NCI-H82 (cell line): ENCODE data around the gene RASAL3.
"Not testable (repeated sequence)": the region's sequence is repeated elsewhere in the genome, so short reads cannot be mapped to it uniquely, and the experiment has no call there.

Experiments
- DNase-seq: peaks from one replicate; lab custom pipeline; 2025; lab: John Stamatoyannopoulos, UW

Gene RASAL3

DNA sequence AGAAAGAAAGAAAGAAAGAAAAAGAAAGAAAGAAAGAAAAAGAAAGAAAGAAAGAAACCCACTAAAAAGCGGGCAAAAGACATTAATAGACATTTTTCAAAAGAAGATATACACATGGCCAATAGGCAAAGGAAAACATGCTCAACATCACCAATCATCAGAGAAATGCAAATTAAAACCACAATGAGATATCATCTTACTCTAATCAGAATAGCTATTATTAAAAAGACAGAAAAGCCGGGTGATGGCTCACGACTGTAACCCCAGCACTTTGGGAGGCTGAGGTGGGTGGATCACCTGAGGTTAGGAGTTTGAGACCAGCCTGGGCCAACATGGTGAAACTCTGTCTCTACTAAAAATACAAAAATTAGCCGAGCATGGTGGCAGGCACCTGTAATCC, 9.5 kb upstream of the RASAL3 start:
- not testable (repeated sequence) for DNase-seq

- DNase-seq, result peak; percentile 45
Measured at GRCh38 chr19:15471639-15472101, 7.3 kb upstream of the RASAL3 start.

GRCh38 chr19:15469513-15470297, 5.4 kb upstream of the RASAL3 start:
- DNase-seq, result peak; percentile 27

DNA sequence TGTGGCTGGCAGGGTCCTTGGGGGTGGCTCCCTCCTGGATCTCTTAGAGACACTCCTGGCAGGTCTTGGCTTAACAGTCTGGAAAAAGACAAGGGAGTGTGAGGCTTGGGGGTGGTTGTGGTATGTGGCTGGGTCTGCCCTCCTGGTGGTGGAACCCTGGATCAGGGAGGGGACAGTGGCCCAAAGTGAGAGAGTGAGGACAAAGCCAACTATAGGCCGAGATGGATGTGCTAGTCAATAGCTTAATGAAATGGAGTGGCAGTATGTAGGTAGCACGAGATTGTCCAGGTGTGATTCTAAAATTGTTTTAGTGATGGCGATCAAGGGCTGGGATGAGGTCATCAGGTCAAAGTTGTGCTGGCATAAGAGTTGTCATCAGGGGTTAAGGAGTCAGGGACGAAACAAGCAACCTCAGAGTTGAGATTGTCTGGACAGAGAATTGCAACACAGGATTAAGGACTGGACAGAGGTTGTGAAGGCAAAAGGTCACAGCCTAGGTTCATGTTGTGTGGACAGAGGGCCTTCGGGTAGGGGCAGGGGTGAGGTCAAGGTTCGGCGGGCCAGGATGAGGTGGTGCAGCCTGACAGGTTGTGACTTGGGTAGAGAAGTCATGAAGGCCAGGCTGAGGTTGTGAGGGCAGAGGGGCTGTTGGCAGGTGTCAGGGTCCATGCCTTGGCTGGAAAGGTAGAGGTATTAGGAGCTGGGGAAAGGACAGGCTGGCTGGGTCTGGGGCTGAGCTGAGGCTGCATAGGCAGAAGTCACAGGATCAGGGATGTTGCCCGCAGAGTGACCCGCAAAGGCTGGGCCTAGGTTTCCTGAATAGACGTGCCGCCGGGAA, 4.5 kb upstream of the RASAL3 start:
- no peak for DNase-seq

DNA sequence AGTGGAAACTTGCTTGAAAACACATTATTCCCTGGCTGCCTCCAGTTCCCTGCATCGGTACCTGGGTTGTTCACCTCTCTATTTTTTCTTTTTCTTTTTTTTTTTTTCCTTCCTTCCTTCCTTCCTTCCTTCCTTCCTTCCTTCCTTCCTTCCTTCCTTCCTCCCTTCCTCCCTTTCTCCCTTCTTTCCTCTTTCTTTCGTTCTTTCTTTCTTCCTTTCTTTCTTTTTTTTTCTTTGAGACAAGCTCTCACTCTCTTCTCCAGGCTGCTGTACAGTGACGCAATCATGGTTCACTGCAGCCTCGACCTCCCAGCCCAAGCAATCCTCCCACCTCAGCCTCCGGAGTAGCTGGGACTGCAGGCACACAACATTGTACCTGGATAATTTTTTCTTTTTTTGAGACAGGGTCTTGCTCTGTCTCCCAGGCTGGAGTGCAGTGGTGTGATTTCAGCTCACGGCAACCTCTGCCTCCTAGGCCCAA, 3.4 kb upstream of the RASAL3 start:
- no peak for DNase-seq

- DNase-seq, result no peak
Measured at GRCh38 chr19:15466851-15467733, 2.7 kb upstream of the RASAL3 start.

- no peak for DNase-seq
Measured at GRCh38 chr19:15463861-15464371, 428 bp downstream of the RASAL3 start.

DNA sequence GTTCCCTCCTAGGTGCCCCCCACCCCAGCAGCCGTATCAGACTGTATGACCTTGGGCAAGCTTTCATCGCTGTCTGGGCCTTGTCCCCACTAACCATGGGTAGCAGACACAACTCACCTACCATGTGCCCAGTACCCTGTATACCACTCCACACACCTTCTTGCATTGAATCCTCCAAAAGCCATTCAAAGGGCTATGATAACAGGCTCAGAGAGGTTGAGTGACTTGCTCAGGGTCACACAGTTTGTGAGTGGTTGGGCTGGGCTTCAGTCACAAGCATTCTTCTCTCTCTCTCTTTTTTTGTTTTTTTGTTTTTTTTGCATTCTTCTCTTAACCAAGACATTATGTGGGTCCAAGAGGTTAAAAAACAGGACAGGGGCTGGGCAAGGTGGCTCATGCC, 2.6 kb downstream of the RASAL3 start:
- DNase-seq, result no peak

- DNase-seq, result no peak
Measured at GRCh38 chr19:15457701-15458484, 6.5 kb downstream of the RASAL3 start.

DNA sequence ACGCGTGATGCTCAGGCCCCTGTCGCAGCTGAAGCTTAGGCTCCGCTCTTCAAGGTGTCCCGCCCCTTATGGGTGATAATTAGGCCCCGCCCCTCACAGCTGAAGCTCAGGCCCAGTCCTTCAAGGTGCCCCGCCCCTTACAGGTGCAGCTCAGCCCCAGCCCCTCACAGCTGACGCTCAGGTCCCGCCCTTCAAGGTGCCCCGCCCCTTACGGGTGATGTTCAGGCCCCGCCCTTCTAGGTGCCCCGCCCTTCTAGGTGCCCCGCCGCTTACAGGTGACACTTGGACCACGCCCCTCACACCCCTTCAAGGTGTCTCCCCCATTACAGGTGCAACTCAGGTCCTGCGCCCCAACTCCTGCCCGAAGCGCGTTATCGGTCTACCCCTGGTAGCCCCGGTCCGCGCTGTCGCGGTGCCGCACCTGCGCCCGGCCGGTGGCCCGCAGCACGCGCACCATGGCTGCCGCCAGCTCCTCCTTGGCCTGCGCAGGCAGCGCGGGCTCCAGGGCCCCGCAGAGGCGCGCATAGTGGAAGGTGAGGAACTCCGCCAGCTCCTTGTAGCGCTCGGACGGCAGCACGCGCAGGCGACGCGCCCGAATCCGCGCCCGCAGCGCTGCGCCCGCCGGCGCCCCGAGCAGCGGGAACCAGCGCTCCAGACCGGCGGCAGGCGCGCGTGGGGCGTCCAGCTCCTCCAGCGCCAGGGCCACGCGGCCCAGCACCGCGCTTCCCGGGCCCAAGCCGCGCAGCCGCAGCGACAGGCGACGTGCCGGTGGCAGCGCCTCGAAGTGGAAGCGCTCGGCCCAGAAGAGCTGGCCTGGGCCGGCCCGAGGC, 7.3 kb downstream of the RASAL3 start:
- peak; percentile 68 for DNase-seq

DNA sequence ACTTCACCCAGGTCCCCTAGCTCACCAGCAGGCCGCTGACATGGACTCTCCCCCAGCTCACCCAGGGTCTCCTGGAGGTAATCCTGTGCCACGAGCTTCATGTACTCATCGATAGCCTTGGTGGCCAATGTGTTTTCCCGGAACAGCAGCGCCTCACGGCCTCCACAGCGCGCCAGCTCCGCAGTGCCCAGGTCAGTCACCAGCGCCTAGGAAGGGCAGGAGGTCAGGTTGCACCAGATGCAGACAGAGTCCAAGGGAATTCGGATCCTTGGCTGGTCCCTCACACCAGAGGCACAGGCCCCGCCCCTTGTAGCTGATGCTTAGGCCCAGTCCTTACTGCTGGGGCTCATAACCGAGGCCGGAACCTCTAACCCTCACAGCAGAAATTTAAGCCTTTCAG, 7.9 kb downstream of the RASAL3 start:
- DNase-seq, result no peak

- no peak for DNase-seq
Measured at GRCh38 chr19:15455996-15456395, 8.3 kb downstream of the RASAL3 start.

GRCh38 chr19:15453906-15454860, 10.2 kb downstream of the RASAL3 start:
- DNase-seq, result no peak

DNA sequence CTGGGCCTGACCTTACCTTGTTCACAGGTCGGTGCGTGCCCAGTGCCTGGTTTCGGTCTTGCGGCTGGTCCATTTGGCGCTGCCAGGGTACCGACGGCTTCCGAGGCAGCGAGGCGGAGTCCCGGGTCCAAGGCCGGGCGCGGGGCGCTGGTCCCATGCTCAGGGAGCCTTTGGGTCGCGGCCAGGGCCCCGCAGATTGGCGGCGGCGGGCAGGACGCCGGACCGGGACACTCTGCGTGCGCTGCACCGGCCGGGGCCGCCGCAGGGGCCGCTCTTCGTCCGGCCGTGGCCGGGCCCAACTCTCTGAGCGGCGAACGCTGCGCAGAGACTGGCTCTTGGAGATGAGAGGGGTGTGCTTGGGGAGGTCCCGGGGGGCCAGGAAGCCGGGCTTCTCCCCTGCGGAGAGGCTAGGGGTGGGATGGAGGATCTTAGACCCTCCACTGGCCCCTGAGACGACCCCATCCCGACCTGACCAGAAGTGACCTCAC, 11.2 kb downstream of the RASAL3 start:
- DNase-seq, result no peak

DNA sequence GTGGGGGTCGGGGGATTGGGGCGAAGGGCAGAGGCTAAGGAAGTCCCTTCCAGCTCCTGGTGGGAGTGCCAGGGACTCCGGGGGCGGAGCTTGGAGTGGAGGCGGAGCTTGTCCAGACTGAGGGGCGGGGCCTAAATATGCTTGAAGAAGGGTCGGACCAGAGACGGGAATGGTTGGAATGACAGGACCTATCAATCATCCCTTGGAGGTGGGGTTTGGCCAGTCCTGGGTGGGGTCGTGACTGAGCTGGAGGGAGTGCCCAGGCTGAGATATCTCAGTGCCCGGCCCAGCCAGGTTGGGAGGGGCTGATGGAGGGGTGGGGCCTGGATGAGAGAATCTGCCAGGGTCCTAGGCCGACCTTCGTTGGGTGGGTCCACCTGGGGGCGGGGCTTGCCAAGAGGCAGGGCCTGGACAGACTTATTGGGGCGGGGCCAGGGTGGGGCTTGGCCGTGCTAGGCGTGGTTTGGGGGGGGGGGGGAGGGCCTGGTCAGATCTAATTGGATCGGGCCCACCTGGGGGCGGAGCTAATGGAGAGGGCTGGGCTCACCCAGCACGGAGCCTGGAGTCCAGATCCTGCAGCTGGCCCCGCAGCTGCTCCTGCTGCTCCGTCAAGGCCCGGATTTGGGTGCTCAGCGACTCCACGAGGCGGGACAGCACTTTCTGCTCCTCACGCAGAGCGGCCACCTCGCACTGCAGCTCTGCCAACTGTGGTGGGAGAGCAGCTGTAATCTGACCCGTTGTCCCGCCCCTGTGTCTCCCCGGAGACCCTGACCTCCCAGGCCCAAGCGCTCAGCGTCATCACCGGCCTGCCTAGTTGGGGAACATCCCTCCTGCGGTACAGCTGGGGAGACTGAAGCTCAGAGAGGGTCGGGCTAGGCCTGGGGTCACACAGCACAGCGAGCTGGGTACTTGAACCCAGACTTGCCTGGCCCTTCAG, 12.0 kb downstream of the RASAL3 start:
- peak; percentile 92 for DNase-seq

GRCh38 chr19:15450528-15450890, 13.8 kb downstream of the RASAL3 start:
- no peak for DNase-seq
